Mammary epithelial cell (primary cell): ENCODE measurements around the gene RAB28.

Experiments used
- EZH2 ChIP-seq: IDR thresholded peaks from 2 replicates; pipeline ENCODE4 v1.6.1; 2012; ENCODE audit warnings: low read length, inconsistent platforms, borderline replicate concordance
- TF ChIP-seq, protein P1 (sequence below), 2 donors: IDR thresholded peaks in 1 of 2; conservative IDR thresholded peaks in 1 of 2; 2 replicates each; pipeline ENCODE4 v1.5.1; 2011 to 2012; ENCODE audit warnings: inconsistent platforms in 2 of 2, low read length in 2 of 2, mild to moderate bottlenecking in 2 of 2, control low read depth in 1 of 2, low read depth in 1 of 2; ENCODE audit not compliant: insufficient read depth in 1 of 2; ENCODE audit errors: extremely low read depth in 1 of 2

DNA sequence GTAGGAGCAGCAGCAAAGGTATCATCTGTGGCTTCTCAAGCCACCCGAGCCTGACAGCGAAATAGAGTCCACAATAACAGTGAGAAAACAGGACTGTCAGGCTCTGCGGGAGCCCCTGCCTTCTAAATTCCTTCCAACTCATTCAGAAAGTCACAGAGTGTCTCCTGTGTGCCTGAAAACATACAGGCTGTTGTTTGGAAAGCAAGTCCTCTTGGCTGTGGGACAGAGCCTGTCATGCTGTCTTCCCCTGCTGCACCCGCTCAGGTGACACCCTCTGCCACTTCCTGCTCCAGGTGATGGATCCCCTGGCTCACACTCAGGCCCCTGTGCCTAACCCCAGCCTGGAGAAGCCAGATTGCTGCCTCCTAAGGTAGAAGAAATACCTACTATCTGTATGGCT is 152.3 kb downstream of the RAB28 start:
- TF ChIP-seq, protein P1, sequence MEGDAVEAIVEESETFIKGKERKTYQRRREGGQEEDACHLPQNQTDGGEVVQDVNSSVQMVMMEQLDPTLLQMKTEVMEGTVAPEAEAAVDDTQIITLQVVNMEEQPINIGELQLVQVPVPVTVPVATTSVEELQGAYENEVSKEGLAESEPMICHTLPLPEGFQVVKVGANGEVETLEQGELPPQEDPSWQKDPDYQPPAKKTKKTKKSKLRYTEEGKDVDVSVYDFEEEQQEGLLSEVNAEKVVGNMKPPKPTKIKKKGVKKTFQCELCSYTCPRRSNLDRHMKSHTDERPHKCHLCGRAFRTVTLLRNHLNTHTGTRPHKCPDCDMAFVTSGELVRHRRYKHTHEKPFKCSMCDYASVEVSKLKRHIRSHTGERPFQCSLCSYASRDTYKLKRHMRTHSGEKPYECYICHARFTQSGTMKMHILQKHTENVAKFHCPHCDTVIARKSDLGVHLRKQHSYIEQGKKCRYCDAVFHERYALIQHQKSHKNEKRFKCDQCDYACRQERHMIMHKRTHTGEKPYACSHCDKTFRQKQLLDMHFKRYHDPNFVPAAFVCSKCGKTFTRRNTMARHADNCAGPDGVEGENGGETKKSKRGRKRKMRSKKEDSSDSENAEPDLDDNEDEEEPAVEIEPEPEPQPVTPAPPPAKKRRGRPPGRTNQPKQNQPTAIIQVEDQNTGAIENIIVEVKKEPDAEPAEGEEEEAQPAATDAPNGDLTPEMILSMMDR (conservative IDR thresholded peaks at IDR 0.05 in 1 of 2, IDR thresholded peaks at IDR 0.05 in 1 of 2; ENCODE audit: extremely low read depth in 1 of 2, insufficient read depth in 1 of 2, low read depth in 1 of 2, low read length in 2 of 2): no peak
- no peak for TF ChIP-seq EZH2
